Tibial nerve (tissue), 4 donors: Measurements from ENCODE around the gene MARCHF5.

Experiments
- EP300 ChIP-seq, 2 donors: sonication (generic); formaldehyde crosslinking; IDR thresholded peaks; one replicate each; pipeline ENCODE4 v1.6.1; 2017; ENCODE audit warnings: antibody characterized with exemption in 2 of 2, mild to moderate bottlenecking in 1 of 2
- POLR2A ChIP-seq, 2 donors: fragments of 450-650 bp; IDR thresholded peaks; one replicate each; pipeline ENCODE4 v1.6.1; 2017; ENCODE audit warnings: antibody characterized with exemption in 2 of 2, mild to moderate bottlenecking in 2 of 2, moderate library complexity in 2 of 2
- TF ChIP-seq, protein P1 (sequence below), 5 experiments: fragments of 200-600 bp in 3 of 5; fragments of 450-650 bp in 2 of 5; sonication (generic) in 3 of 5; IDR thresholded peaks; one replicate each; pipeline ENCODE4 v1.5.1; 2016 to 2019; ENCODE audit warnings: antibody characterized with exemption in 5 of 5, mild to moderate bottlenecking in 3 of 5, moderate library complexity in 2 of 5

GRCh38 chr10:92263396-92263795 is 27.6 kb upstream of the MARCHF5 start:
- TF ChIP-seq, protein P1, sequence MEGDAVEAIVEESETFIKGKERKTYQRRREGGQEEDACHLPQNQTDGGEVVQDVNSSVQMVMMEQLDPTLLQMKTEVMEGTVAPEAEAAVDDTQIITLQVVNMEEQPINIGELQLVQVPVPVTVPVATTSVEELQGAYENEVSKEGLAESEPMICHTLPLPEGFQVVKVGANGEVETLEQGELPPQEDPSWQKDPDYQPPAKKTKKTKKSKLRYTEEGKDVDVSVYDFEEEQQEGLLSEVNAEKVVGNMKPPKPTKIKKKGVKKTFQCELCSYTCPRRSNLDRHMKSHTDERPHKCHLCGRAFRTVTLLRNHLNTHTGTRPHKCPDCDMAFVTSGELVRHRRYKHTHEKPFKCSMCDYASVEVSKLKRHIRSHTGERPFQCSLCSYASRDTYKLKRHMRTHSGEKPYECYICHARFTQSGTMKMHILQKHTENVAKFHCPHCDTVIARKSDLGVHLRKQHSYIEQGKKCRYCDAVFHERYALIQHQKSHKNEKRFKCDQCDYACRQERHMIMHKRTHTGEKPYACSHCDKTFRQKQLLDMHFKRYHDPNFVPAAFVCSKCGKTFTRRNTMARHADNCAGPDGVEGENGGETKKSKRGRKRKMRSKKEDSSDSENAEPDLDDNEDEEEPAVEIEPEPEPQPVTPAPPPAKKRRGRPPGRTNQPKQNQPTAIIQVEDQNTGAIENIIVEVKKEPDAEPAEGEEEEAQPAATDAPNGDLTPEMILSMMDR (IDR thresholded peaks at IDR 0.05): no peak
- TF ChIP-seq POLR2A (IDR thresholded peaks at IDR 0.05): no peak
- no peak for TF ChIP-seq EP300 (IDR thresholded peaks at IDR 0.05)
